ENCODE measurements around the gene ZNF747.

The ZNF747 gene

DNA sequence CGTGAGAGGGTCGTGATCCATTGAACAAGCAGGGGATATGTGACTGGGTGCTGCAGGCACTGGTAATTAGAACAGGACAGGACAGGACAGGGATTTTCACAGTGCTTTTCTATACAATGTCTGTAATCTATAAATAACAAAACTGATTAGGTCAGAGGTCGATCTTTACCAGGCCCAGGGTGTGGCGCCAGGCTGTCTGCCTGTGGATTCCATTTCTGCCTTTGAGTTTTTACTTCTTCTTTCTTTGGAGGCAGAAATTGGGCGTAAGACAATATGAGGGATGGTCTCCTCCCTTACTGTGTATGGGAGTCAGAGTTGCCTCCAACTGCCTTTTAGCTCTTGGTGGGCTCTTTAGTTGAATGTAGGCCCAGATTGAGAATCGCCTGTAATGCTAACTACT is 25.0 kb upstream of the ZNF747 start:
- peaks cover 5% of the 10 kb centered on the region for H3K36me3 ChIP-seq
- H3K4me3 ChIP-seq (ENCODE audit: low read depth, low read length): no peak overlapping the region
- H3K9me3 ChIP-seq (ENCODE audit: severe bottlenecking): peaks cover 4% of the 10 kb centered on the region
- no peaks in the 10 kb centered on the region for H3K27me3 ChIP-seq (ENCODE audit: insufficient read depth, low read depth, severe bottlenecking)
- TF ChIP-seq, protein P1, sequence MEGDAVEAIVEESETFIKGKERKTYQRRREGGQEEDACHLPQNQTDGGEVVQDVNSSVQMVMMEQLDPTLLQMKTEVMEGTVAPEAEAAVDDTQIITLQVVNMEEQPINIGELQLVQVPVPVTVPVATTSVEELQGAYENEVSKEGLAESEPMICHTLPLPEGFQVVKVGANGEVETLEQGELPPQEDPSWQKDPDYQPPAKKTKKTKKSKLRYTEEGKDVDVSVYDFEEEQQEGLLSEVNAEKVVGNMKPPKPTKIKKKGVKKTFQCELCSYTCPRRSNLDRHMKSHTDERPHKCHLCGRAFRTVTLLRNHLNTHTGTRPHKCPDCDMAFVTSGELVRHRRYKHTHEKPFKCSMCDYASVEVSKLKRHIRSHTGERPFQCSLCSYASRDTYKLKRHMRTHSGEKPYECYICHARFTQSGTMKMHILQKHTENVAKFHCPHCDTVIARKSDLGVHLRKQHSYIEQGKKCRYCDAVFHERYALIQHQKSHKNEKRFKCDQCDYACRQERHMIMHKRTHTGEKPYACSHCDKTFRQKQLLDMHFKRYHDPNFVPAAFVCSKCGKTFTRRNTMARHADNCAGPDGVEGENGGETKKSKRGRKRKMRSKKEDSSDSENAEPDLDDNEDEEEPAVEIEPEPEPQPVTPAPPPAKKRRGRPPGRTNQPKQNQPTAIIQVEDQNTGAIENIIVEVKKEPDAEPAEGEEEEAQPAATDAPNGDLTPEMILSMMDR (IDR thresholded peaks at IDR 0.05; ENCODE audit: low read depth, low read length): no peak
- DNase-seq: no peak
- H3K27ac ChIP-seq: peak overlapping the region; percentile 90

DNA sequence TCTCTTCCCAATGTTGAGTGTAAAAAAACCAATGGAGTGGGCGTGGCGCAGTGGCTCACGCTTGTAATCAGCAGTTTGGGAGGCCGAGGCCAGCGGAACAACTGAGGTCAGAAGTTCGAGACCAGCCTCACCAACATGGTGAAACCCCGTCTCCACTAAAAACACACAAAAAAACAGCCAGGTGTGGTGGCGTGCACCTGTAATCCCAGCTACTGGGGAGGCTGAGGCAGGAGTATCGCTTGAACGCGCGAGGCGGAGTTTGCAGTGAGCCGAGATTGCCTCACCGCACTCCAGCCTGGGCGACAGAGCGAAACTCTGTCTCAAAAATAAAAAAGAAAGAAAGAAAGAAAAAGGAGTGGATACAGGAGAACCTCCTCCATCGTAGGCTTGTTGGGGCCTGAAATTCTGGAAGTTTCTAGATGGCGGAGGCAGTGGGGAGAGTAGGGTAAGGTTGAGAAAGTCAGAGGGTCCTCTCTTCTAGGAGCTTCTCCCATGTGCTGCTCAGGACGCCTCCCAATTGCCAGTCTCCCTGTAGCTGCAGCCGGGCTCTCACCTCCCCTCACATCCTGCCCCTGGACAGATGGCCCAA is 24.2 kb upstream of the ZNF747 start:
- TF ChIP-seq, protein P1 (IDR thresholded peaks at IDR 0.05; ENCODE audit: low read depth, low read length): no peak
- H3K27me3 ChIP-seq (ENCODE audit: insufficient read depth, low read depth, severe bottlenecking): no peaks in the 10 kb centered on the region
- no peak for DNase-seq
- peak overlapping the region; percentile 90 for H3K27ac ChIP-seq
- no peak overlapping the region for H3K4me3 ChIP-seq (ENCODE audit: low read depth, low read length)
- H3K9me3 ChIP-seq (ENCODE audit: severe bottlenecking): peaks cover 4% of the 10 kb centered on the region
- H3K36me3 ChIP-seq: peaks cover 10% of the 10 kb centered on the region

DNA sequence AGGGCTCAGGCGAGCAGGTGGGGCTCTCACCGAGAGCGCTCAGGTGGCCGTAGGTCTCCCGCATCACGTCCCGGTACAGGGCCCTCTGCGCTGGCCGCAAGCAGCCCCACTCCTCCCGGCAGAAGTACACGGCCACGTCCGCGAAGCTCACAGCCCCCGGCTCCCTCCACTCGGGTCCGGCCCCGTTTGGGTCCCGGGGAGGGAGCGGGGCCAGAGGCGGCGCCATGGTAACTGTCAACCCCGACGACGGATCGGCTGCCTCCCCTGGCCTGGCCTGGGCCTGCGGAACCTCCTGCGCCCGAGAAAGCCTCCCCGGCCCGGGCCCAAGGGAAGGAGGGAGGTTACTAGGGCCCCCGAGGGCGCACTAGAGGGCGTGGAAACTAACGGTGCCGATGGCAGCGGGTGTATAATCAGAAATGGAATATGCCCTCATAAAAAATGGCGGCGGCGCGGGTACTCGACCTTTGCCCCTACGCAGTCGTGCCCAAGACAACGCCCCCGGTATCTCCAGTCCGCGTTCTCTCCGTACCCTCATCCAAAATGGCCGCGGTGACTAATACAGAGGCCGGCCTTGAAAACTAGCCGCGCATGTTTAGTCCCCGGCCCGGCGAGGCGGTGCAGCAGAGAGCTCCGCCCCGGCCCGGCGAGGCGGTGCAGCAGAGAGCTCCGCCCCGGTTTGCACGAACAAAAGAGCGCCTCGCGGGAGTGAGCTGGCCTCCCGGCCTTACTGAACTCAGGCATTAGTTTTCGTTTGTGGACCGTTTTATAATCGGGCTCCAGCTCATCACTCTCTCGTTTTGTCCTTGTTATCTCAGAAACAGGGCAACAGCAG is 23.5 kb upstream of the ZNF747 start, which contains the start of gene ZNF764:
ZNF764 (minus strand) TSS at position 418 of the 832 bp plus-strand sequence; CDS start at position 226, 192 bp downstream.
- peak; percentile 90 for DNase-seq
- TF ChIP-seq, protein P1 (IDR thresholded peaks at IDR 0.05; ENCODE audit: low read depth, low read length): no peak
- peaks cover 14% of the 10 kb centered on the region for H3K36me3 ChIP-seq
- H3K4me3 ChIP-seq (ENCODE audit: low read depth, low read length): peak within 1 kb of the TSS; percentile 73
- no peaks in the 10 kb centered on the region for H3K27me3 ChIP-seq (ENCODE audit: insufficient read depth, low read depth, severe bottlenecking)
- peak within 1 kb of the TSS; percentile 90 for H3K27ac ChIP-seq
- peaks cover 4% of the 10 kb centered on the region for H3K9me3 ChIP-seq (ENCODE audit: severe bottlenecking)

DNA sequence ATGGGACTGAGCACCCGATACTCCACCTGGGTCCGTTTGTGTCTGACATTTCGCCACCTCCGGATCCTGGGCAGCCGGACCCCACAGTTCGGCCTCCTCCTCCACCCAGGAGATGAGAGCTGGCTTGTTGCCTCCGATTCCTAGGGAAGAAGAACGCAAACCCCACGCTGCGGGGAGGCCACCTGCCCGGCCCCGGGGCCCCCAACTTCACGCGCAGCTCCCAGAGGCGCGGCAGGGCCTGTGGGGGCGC is 23.0 kb upstream of the ZNF747 start:
- no peak for DNase-seq
- Histone ChIP-seq H3K9me3 (ENCODE audit: severe bottlenecking) (peaks cover 4% of the 10 kb centered on the region), H3K27ac (peak overlapping the region; percentile 90), H3K4me3 (ENCODE audit: low read depth, low read length) (peak overlapping the region; percentile 73), H3K27me3 (ENCODE audit: insufficient read depth, low read depth, severe bottlenecking) (no peaks in the 10 kb centered on the region), H3K36me3 (peaks cover 14% of the 10 kb centered on the region)
- TF ChIP-seq, protein P1 (IDR thresholded peaks at IDR 0.05; ENCODE audit: low read depth, low read length): no peak

DNA sequence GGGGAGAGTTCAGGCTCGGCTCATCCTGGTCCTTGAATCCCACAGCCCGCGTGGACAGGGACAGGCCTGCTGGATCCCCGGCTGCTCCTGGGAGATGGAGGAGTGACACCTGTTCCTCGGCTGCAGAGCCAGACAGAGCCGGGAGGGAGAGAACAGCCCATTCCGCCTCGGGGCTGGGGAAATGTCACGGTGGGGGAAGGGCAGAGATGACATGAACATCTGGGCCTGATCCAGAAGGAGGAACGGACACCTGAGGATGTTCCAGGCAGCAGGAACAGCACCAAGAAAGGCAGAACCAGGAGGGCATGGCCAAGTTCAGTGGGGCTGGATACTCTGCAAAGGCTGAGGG is 21.4 kb upstream of the ZNF747 start:
- no peak overlapping the region for H3K4me3 ChIP-seq (ENCODE audit: low read depth, low read length)
- no peaks in the 10 kb centered on the region for H3K9me3 ChIP-seq (ENCODE audit: severe bottlenecking)
- no peaks in the 10 kb centered on the region for H3K27me3 ChIP-seq (ENCODE audit: insufficient read depth, low read depth, severe bottlenecking)
- H3K27ac ChIP-seq: peak overlapping the region; percentile 22
- DNase-seq: no peak
- TF ChIP-seq, protein P1 (IDR thresholded peaks at IDR 0.05; ENCODE audit: low read depth, low read length): no peak
- peaks cover 14% of the 10 kb centered on the region for H3K36me3 ChIP-seq
